Measurements from ENCODE around the gene RIMS1. TPM values are rescaled to one million over a fixed set of nuclear protein-coding genes. Genes with fewer than 3 reads are reported as not detected.

Gene RIMS1
- total RNA-seq, 1 donor from 2014 or later, result 5.6 TPM

DNA sequence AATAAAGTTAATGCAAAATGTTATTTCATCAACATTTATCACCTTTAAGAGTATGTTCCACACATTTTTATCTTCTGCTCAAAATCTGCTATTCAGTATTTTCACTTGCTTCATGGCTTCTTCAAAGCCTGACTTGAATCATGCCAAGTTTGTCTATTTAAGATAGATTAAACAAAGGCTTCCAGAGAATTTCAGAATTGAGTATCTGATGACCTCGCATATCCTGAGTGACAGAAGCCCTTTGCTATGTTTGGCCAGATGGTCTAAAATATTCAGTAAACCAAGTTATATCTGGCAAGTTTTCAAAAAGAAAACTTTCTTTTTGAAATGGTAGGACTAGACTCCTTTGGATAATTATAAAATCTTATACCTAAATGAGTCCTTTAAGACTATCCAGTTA is 386.6 kb downstream of the RIMS1 start:
- no peaks in the 10 kb centered on the region for H3K36me3 Mint-ChIP-seq (ENCODE audit: insufficient read depth)
- no peak overlapping the region for H3K4me3 Mint-ChIP-seq (ENCODE audit: low read depth)
- TF ChIP-seq, protein P1, sequence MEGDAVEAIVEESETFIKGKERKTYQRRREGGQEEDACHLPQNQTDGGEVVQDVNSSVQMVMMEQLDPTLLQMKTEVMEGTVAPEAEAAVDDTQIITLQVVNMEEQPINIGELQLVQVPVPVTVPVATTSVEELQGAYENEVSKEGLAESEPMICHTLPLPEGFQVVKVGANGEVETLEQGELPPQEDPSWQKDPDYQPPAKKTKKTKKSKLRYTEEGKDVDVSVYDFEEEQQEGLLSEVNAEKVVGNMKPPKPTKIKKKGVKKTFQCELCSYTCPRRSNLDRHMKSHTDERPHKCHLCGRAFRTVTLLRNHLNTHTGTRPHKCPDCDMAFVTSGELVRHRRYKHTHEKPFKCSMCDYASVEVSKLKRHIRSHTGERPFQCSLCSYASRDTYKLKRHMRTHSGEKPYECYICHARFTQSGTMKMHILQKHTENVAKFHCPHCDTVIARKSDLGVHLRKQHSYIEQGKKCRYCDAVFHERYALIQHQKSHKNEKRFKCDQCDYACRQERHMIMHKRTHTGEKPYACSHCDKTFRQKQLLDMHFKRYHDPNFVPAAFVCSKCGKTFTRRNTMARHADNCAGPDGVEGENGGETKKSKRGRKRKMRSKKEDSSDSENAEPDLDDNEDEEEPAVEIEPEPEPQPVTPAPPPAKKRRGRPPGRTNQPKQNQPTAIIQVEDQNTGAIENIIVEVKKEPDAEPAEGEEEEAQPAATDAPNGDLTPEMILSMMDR (IDR thresholded peaks at IDR 0.05; ENCODE audit: unreplicated experiment), result no peak
- H3K27ac Mint-ChIP-seq, result no peak overlapping the region
- H3K4me1 Mint-ChIP-seq (ENCODE audit: low read depth), result peaks cover 18% of the 10 kb centered on the region
- no peak for DNase-seq (ENCODE audit: low spot score, unreplicated experiment)
- H3K9me3 Mint-ChIP-seq (ENCODE audit: low read depth), result no peaks in the 10 kb centered on the region
- peaks cover 5% of the 10 kb centered on the region for H3K27me3 Mint-ChIP-seq

DNA sequence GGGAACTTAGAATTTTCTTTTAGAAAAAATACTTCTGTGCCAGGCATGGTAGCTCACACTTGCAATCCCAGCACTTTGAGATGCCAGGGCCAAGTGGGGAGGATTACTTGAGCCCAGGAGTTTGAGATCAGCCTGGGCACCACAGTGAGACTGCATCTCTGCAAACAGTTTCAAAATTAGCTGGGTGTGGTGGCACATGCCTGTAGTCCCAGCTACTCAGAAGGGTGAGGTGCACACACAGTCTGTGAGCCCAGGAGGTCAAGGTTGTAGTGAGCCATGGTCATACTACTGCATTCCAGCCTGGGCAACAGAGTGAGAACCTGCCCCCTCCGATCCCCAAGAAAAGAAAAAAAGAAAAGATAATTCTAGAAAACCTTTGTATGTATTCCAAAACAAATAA is 389.5 kb downstream of the RIMS1 start:
- Mint-ChIP-seq H3K9me3 (ENCODE audit: low read depth) (no peaks in the 10 kb centered on the region), H3K27ac (no peak overlapping the region), H3K4me1 (ENCODE audit: low read depth) (peaks cover 18% of the 10 kb centered on the region), H3K36me3 (ENCODE audit: insufficient read depth) (no peaks in the 10 kb centered on the region), H3K4me3 (ENCODE audit: low read depth) (no peak overlapping the region), H3K27me3 (no peaks in the 10 kb centered on the region)
- DNase-seq (ENCODE audit: low spot score, unreplicated experiment), result no peak
- TF ChIP-seq, protein P1 (IDR thresholded peaks at IDR 0.05; ENCODE audit: unreplicated experiment), result no peak

DNA sequence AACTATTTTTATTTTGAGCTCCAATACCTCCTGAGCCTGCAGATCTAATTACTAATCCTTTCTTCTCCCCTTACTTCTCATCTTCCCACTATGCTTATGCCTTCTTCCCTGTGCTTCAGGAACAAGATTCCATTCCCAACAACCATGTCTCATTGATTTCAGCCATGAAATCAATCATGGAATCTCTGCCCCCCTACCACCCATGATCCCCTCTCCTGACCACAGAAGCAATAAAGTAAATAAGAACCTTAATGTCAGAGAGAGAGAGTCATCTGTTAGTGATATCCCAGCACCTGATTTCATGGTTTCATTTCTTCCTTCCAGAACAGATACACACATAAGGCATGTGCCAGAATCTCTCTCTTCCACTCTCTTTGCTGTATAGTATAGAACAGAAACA is 395.9 kb downstream of the RIMS1 start:
- Mint-ChIP-seq H3K27me3 (no peaks in the 10 kb centered on the region), H3K4me3 (ENCODE audit: low read depth) (no peak overlapping the region), H3K27ac (no peak overlapping the region)

DNA sequence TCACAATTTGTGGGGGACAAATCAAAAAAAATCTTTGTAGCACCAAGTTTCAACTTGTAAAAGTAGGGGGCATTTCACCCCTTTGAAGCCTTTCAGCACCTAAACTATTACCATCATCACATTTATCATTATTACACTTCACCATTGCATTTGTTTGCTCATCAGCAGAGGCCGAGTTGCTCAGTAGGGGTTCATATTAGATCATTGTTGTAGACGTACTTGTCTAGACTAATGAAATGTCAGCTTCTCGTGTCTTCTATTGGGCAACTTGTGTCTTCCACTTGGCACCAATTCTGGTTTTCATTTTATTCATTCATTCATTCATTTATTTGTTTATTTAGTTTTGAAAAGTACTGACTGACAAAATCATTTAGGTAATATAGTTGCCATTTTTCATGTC is 397.2 kb downstream of the RIMS1 start:
- TF ChIP-seq, protein P1 (IDR thresholded peaks at IDR 0.05; ENCODE audit: unreplicated experiment), result no peak
- DNase-seq (ENCODE audit: low spot score, unreplicated experiment), result no peak
- Mint-ChIP-seq H3K36me3 (ENCODE audit: insufficient read depth) (no peaks in the 10 kb centered on the region), H3K27ac (no peak overlapping the region), H3K4me1 (ENCODE audit: low read depth) (no peaks in the 10 kb centered on the region), H3K9me3 (ENCODE audit: low read depth) (no peaks in the 10 kb centered on the region), H3K27me3 (no peaks in the 10 kb centered on the region), H3K4me3 (ENCODE audit: low read depth) (no peak overlapping the region)

More for the DNA sequence above, 395.9 kb downstream of the RIMS1 start:
- TF ChIP-seq, protein P1 (IDR thresholded peaks at IDR 0.05; ENCODE audit: unreplicated experiment), result no peak
- no peaks in the 10 kb centered on the region for H3K36me3 Mint-ChIP-seq (ENCODE audit: insufficient read depth)
- no peak for DNase-seq (ENCODE audit: low spot score, unreplicated experiment)
- H3K4me1 Mint-ChIP-seq (ENCODE audit: low read depth), result no peaks in the 10 kb centered on the region
- no peaks in the 10 kb centered on the region for H3K9me3 Mint-ChIP-seq (ENCODE audit: low read depth)

DNA sequence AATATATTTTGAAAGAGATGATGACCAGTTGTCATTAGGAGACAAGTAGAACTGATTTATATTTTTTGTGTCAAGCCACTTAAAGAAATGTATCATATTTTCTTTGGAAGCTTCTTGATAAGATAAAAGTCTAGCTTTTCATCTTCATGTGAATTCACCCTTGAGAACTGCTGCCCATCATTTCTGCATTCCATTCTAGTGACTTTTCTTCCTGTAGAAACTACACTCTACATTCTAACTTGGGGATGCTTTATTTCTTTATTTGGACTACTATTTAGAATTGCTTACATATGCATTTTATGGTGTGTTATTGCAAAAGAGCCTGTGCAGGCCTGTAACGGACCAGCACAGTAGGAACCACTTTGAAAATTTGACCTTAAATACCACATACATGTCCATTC is 400.6 kb downstream of the RIMS1 start:
- Mint-ChIP-seq H3K36me3 (ENCODE audit: insufficient read depth) (no peaks in the 10 kb centered on the region), H3K4me3 (ENCODE audit: low read depth) (no peak overlapping the region), H3K9me3 (ENCODE audit: low read depth) (no peaks in the 10 kb centered on the region)

More for the DNA sequence above, 400.6 kb downstream of the RIMS1 start:
- Mint-ChIP-seq H3K27me3 (no peaks in the 10 kb centered on the region), H3K4me1 (ENCODE audit: low read depth) (no peaks in the 10 kb centered on the region), H3K27ac (no peak overlapping the region)
- TF ChIP-seq, protein P1 (IDR thresholded peaks at IDR 0.05; ENCODE audit: unreplicated experiment), result no peak
- no peak for DNase-seq (ENCODE audit: low spot score, unreplicated experiment)
